KMS-11 (cell line): Measurements from ENCODE around the gene ARID4B.
"Not testable (repeated sequence)": the region's sequence is repeated elsewhere in the genome, so short reads cannot be mapped to it uniquely, and the experiment has no call there.

Experiments
- H2AFZ ChIP-seq: fragments of 200-600 bp; sonication (generic); 2 replicates; pipeline ENCODE4 v1.6.1; 2016; ENCODE audit warnings: antibody characterized with exemption, mixed run types, low read depth
- H3K27ac ChIP-seq: fragments of 200-600 bp; sonication (generic); 2 replicates; pipeline ENCODE4 v1.6.1; 2016; ENCODE audit warnings: mild to moderate bottlenecking, mixed run types
- H3K27me3 ChIP-seq: fragments of 200-600 bp; sonication (generic); 2 replicates; pipeline ENCODE4 v1.6.1; 2017; ENCODE audit warnings: mild to moderate bottlenecking, low read depth, mixed run types, moderate library complexity; ENCODE audit not compliant: insufficient read depth
- H3K36me3 ChIP-seq: fragments of 200-600 bp; sonication (generic); 2 replicates; pipeline ENCODE4 v1.6.1; 2017; ENCODE audit warnings: mild to moderate bottlenecking, mixed run types; ENCODE audit not compliant: insufficient read depth
- H3K4me1 ChIP-seq: fragments of 200-600 bp; sonication (generic); 2 replicates; pipeline ENCODE4 v1.6.1; 2016; ENCODE audit warnings: mild to moderate bottlenecking, low read depth, mixed run types; ENCODE audit not compliant: poor library complexity, severe bottlenecking
- H3K4me2 ChIP-seq: fragments of 200-600 bp; sonication (generic); 2 replicates; pipeline ENCODE4 v1.7.0; 2016; ENCODE audit warnings: mild to moderate bottlenecking, mixed run types
- H3K4me3 ChIP-seq: fragments of 200-600 bp; sonication (generic); IDR thresholded peaks from 2 replicates; pipeline ENCODE4 v1.6.1; 2017; ENCODE audit warnings: low read depth, low read length, mixed read lengths; ENCODE audit not compliant: insufficient read depth
- H3K79me2 ChIP-seq: fragments of 200-600 bp; sonication (generic); 2 replicates; pipeline ENCODE4 v1.6.1; 2016; ENCODE audit warnings: low read depth, mixed run types; ENCODE audit not compliant: insufficient read depth
- H3K9ac ChIP-seq: fragments of 200-600 bp; sonication (generic); 2 replicates; pipeline ENCODE4 v1.6.1; 2016; ENCODE audit warnings: mild to moderate bottlenecking, mixed run types
- H4K20me1 ChIP-seq: fragments of 200-600 bp; sonication (generic); 2 replicates; pipeline ENCODE4 v1.6.1; 2016; ENCODE audit warnings: mild to moderate bottlenecking, mixed run types; ENCODE audit not compliant: insufficient read depth
- CTCF ChIP-seq: fragments of 200-600 bp; sonication (generic); conservative IDR thresholded peaks from 2 replicates; pipeline ENCODE4 v1.6.1; 2017; ENCODE audit warnings: low read depth, mild to moderate bottlenecking, antibody characterized with exemption, low read length, moderate library complexity, mixed read lengths

ARID4B gene

GRCh38 chr1:235160383-235160956 is 167.5 kb downstream of the ARID4B start:
- Histone ChIP-seq H3K9ac (peak overlapping the region; percentile 71), H3K79me2 (peaks cover 22% of the 10 kb centered on the region), H4K20me1 (no peaks in the 10 kb centered on the region; the same call in 1 of the 2 replicates), H3K27me3 (no peaks in the 10 kb centered on the region), H3K4me2 (peak overlapping the region; percentile 86), H3K4me1 (peaks cover 23% of the 10 kb centered on the region), H3K4me3 (peak overlapping the region; percentile 78), H3K36me3 (no peaks in the 10 kb centered on the region; the same call in 1 of the 2 replicates), H2AFZ (peak overlapping the region; percentile 91), H3K27ac (peak overlapping the region; percentile 66)
- 0 out of 2 replicates have a peak, but pooled peaks have one; percentile 17 for TF ChIP-seq CTCF

GRCh38 chr1:235159930-235160329 is 168.0 kb downstream of the ARID4B start:
- H2AFZ ChIP-seq, H4K20me1 ChIP-seq, H3K27me3 ChIP-seq, H3K36me3 ChIP-seq: not testable (repeated sequence)
- Histone ChIP-seq H3K4me3 (peak overlapping the region; percentile 78), H3K4me2 (peak overlapping the region; percentile 86), H3K9ac (peak overlapping the region; percentile 71; the same call in 1 of the 2 replicates), H3K79me2 (peaks cover 22% of the 10 kb centered on the region), H3K27ac (peak overlapping the region; percentile 66; the same call in 1 of the 2 replicates), H3K4me1 (peaks cover 23% of the 10 kb centered on the region)

GRCh38 chr1:235159284-235159683 is 168.7 kb downstream of the ARID4B start:
- H4K20me1 ChIP-seq, H3K27me3 ChIP-seq, H2AFZ ChIP-seq, H3K36me3 ChIP-seq, H3K27ac ChIP-seq, H3K4me3 ChIP-seq, H3K9ac ChIP-seq, H3K4me2 ChIP-seq: not testable (repeated sequence)
- H3K4me1 ChIP-seq: peaks cover 23% of the 10 kb centered on the region
- peaks cover 22% of the 10 kb centered on the region for H3K79me2 ChIP-seq

GRCh38 chr1:235158680-235159079 is 169.3 kb downstream of the ARID4B start:
- no peak overlapping the region for H3K4me2 ChIP-seq
- peaks cover 22% of the 10 kb centered on the region for H3K79me2 ChIP-seq
- no peak overlapping the region for H3K4me3 ChIP-seq
- H3K36me3 ChIP-seq: peaks cover 6% of the 10 kb centered on the region; the same call in 1 of the 2 replicates
- TF ChIP-seq CTCF: no peak
- no peak overlapping the region for H2AFZ ChIP-seq
- no peak overlapping the region for H3K27ac ChIP-seq
- H3K9ac ChIP-seq: no peak overlapping the region
- H3K4me1 ChIP-seq: peaks cover 23% of the 10 kb centered on the region
- H4K20me1 ChIP-seq: no peaks in the 10 kb centered on the region; the same call in 1 of the 2 replicates
- H3K27me3 ChIP-seq: no peaks in the 10 kb centered on the region

GRCh38 chr1:235157150-235157549 is 170.8 kb downstream of the ARID4B start:
- Histone ChIP-seq H3K9ac (no peak overlapping the region), H3K4me2 (no peak overlapping the region), H3K36me3 (peaks cover 16% of the 10 kb centered on the region; the same call in 1 of the 2 replicates), H3K79me2 (peaks cover 23% of the 10 kb centered on the region), H3K4me3 (no peak overlapping the region), H3K27ac (no peak overlapping the region), H2AFZ (no peak overlapping the region), H3K27me3 (no peaks in the 10 kb centered on the region), H4K20me1 (no peaks in the 10 kb centered on the region; the same call in 1 of the 2 replicates), H3K4me1 (peaks cover 22% of the 10 kb centered on the region)
- TF ChIP-seq CTCF: no peak
